Upper lobe of right lung (tissue), 1 donor: ENCODE results near the gene DPY19L3. TPM values are rescaled to one million over a fixed set of nuclear protein-coding genes. Genes with fewer than 3 reads are reported as not detected.

Source experiments
- ATAC-seq: fragments of 200-7000 bp; cut with Tn5 transposase; one replicate; pipeline ENCODE4 v1.9.1; 2020; ENCODE audit warnings: mild to moderate bottlenecking, moderate library complexity
- DNase-seq: peaks from one replicate; pipeline ENCODE4 v3.0.0-alpha.2; 2020
- H3K27ac ChIP-seq: fragments of 200-600 bp; one replicate; pipeline ENCODE4 v1.8.0; 2022
- H3K27me3 ChIP-seq: fragments of 200-600 bp; one replicate; pipeline ENCODE4 v1.8.0; 2022; ENCODE audit warnings: mild to moderate bottlenecking
- H3K36me3 ChIP-seq: fragments of 200-600 bp; one replicate; pipeline ENCODE4 v1.8.0; 2022
- H3K4me1 ChIP-seq: fragments of 200-600 bp; one replicate; pipeline ENCODE4 v1.8.0; 2022
- H3K4me3 ChIP-seq: fragments of 200-600 bp; one replicate; pipeline ENCODE4 v1.8.0; 2022; ENCODE audit warnings: mild to moderate bottlenecking
- H3K9me3 ChIP-seq: fragments of 200-600 bp; one replicate; pipeline ENCODE4 v1.8.0; 2022
- CTCF ChIP-seq: fragments of 200-600 bp; IDR thresholded peaks from one replicate; pipeline ENCODE4 v1.8.0; 2022; ENCODE audit warnings: antibody characterized with exemption
- intact Hi-C: fragments of 100-400 bp; cut with DNase I; formaldehyde crosslinking; loops from one replicate; pipeline ENCODE4 v1.11.0; 2022
- total RNA-seq: library from RNA; stranded (reverse); fragmentation: NEBNext Ultra II Directional; extraction: Animal tissue kit (Norgen Biotek cat#: 25700); gene quantifications from one replicate; pipeline ENCODE4 v1.2.1, GENCODE V29; 2021
- donor health status: DM: no; HTN: yes; CAD: no; lungs with severe emphysema.

DPY19L3 gene
- total RNA-seq, 1 donor from 2014 or later: 36.1 TPM

- intact Hi-C loops: no loop called here
- H3K36me3 ChIP-seq: peaks cover 23% of the 10 kb centered on the region
- no peak for DNase-seq
- H3K4me1 ChIP-seq: no peaks in the 10 kb centered on the region
- no peak for TF ChIP-seq CTCF
- no peak for ATAC-seq
- H3K4me3 ChIP-seq: no peak overlapping the region
- H3K27me3 ChIP-seq: no peaks in the 10 kb centered on the region
- no peaks in the 10 kb centered on the region for H3K9me3 ChIP-seq
- no peak overlapping the region for H3K27ac ChIP-seq
Observed at GRCh38 chr19:32475141-32476031, 69.8 kb downstream of the DPY19L3 start.

- peaks cover 29% of the 10 kb centered on the region for H3K36me3 ChIP-seq
- H3K27ac ChIP-seq: no peak overlapping the region
- H3K27me3 ChIP-seq: no peaks in the 10 kb centered on the region
- no peaks in the 10 kb centered on the region for H3K4me1 ChIP-seq
- DNase-seq: no peak
- intact Hi-C loops: no loop called here
- no peak overlapping the region for H3K4me3 ChIP-seq
- no peak for TF ChIP-seq CTCF
- no peaks in the 10 kb centered on the region for H3K9me3 ChIP-seq
- no peak for ATAC-seq
Observed at GRCh38 chr19:32476032-32476350, 70.4 kb downstream of the DPY19L3 start.

- no peak for ATAC-seq
- TF ChIP-seq CTCF: no peak
Observed at GRCh38 chr19:32480321-32480720, 74.8 kb downstream of the DPY19L3 start.

GRCh38 chr19:32483574-32483973 lies 78.0 kb downstream of the DPY19L3 start:
- H3K27ac ChIP-seq: no peak overlapping the region
- no peak for DNase-seq
- intact Hi-C loops: no loop called here
- no peaks in the 10 kb centered on the region for H3K27me3 ChIP-seq
- no peaks in the 10 kb centered on the region for H3K9me3 ChIP-seq
- H3K4me1 ChIP-seq: no peaks in the 10 kb centered on the region
- H3K36me3 ChIP-seq: peaks cover 53% of the 10 kb centered on the region
- no peak for TF ChIP-seq CTCF
- no peak overlapping the region for H3K4me3 ChIP-seq
- ATAC-seq: no peak

More at GRCh38 chr19:32480321-32480720, 74.8 kb downstream of the DPY19L3 start:
- H3K27ac ChIP-seq: no peak overlapping the region
- no peaks in the 10 kb centered on the region for H3K4me1 ChIP-seq
- H3K9me3 ChIP-seq: no peaks in the 10 kb centered on the region
- no peaks in the 10 kb centered on the region for H3K27me3 ChIP-seq
- no peak for DNase-seq
- peaks cover 65% of the 10 kb centered on the region for H3K36me3 ChIP-seq
- intact Hi-C loops: no loop called here
- H3K4me3 ChIP-seq: no peak overlapping the region

GRCh38 chr19:32489971-32490370 lies 84.4 kb downstream of the DPY19L3 start:
- ATAC-seq (no peak), DNase-seq (no peak)
- Histone ChIP-seq H3K36me3 (no peaks in the 10 kb centered on the region), H3K9me3 (no peaks in the 10 kb centered on the region), H3K4me3 (no peak overlapping the region), H3K4me1 (no peaks in the 10 kb centered on the region), H3K27me3 (no peaks in the 10 kb centered on the region), H3K27ac (no peak overlapping the region)
- no peak for TF ChIP-seq CTCF
- intact Hi-C loops: no loop called here
